Cerebellar cortex (tissue), 1 donor: Measurements from ENCODE around the gene RTL1.

Experiments
- DNase-seq: peaks from one replicate; pipeline ENCODE4 v3.0.0-alpha.2; 2015; ENCODE audit warnings: low spot score

Gene RTL1

DNA sequence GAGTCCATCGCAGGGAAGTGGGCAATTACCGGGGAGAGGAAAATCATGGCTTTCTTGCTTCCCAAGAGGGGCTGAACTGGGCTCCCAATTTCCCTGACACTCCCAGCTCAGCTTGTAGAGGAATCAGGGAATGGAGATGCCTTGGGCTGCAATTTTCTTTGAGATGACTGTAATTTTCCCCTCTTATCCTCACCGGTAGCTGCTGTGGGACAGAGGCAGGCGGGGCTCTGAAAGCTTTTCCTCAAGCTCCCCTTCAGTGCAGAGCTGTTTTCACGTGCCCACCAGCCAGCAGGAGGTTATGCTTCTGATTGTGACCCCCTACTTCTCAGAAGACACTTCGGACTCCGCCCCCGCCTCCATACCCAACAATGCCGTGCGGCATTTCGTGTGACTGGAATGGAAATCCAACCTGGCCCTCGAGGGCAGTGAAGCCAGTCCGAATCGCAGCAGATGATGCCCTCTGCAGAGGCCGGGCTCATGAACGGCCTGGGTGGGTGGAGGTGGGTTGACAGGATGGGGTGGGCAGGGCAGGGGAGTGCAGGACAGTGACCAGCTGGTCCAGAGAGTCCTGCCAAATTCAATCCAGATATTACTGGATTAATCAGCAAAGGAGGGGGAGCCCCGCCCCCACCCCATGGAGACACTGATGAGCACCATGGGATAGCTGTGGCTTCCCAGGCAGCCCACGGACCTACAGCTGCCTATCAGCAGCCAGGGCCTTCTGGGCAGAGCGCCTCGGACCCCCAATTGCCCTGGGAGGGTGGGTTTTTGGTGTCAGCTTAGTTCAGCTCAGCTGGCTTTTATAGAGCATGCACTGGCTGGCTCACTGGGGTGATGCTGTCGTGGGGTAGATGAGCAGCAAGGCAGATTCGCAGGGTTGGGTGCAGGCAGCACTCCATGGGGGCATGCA, 37.6 kb downstream of the RTL1 start:
- DNase-seq = no peak

DNA sequence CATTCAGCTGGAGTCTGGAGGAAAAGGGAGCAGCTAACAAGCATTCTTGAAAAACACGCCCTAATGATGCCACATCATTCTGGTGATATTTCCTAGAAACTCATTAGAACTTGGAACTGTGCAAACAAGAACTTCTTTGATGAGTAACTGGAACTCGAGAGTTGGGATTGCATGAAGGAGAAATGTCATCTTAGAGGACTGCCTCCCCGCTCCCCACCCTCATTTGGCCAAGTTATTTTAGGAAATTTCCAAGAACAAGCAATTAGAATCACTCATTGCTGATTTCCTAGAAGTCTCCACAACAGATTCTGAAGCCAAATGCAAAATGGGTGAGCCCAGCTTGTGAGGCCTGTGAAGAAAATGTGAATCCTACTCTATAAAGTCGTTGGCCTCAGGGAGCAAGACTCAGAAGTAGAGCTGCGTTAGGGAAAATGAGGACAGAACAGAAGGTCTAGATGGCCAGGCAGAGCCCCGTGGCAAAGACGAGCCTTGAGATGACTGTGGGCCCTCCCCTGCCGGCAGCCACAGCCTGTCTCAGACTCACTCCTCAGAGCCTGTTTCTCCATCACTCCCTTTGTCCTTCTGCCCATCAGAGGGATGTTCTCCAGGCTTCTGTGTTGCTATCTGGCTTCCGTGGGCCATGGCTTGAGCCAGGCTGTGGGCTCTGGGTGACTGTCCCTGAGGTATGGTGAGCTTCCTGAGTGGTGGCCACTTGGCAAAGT, 38.4 kb downstream of the RTL1 start:
- no peak for DNase-seq

DNA sequence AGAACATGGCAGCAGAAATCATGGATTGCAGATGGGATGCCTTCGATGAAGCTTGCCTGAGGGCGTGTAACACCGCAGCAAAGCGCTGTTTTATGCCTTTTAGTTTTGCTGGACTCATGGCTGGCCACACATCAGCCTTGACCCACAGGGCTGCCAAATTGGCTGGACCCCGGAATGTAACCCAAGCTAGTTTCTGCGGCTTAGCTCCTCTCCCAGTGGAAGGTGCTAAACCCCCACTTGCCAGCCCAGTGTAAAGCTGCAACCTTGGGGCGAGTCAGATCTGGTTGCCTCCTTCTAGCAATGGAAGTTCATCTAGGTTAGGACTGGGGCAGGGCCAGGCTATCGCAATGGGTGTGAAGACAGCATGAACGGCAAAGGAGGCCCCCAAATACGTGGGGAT, 39.3 kb downstream of the RTL1 start:
- DNase-seq = no peak

DNA sequence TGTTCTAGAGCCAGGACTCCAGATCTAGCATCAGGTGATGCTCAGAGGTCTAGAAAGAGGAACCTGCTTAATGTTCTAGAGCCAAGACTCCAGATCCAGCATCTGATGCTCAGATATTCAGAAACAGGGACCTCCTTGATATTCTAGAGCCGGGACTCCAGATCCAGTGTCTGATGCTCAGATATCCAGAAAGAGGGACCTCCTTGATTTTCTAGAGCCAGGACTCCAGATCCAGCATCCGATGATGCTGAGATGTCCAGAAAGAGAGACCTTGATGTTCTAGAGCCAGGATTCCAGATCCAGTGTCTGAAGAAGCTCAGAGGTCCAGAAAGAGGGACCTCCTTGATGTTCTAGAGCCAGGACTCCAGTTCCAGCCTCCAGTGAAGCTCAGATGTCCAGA, 40.7 kb downstream of the RTL1 start:
- DNase-seq = no peak

DNA sequence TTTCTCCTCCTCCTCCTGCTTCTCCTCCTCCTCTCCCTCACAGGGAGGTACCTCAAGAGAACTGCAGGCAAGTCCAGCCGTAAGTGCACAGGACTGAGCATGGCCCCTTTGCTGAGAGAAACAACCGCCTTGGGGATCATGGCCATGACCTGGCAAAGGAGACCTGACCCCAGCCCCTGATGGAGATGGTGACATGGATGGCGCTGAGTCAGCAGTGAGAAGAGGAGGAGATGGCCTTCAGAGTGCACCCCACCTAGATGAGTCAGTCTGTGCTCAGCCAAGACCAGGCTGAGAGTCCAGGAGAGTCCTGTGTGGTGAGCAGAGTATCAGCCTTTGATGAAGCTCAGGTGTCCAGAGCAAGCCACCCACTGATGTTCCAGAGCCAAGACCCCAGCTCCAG, 41.2 kb downstream of the RTL1 start:
- DNase-seq = no peak

DNA sequence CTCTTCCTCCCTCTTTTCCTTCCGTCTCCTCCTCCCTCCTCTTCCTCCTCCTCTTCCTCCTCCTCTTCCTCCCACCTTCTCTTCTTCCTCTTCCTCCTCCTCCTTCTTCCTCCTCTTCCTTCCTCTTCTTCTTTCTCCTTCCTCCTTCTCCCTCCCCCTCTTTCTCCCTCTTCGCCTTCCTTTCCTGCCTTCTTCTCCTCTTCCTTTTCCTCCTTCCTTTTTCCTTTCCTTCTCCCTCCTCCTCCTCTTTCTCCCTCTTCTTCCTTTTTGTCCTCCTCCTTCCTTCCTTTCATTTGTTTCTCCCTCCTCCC, 41.6 kb downstream of the RTL1 start:
- no peak for DNase-seq

DNA sequence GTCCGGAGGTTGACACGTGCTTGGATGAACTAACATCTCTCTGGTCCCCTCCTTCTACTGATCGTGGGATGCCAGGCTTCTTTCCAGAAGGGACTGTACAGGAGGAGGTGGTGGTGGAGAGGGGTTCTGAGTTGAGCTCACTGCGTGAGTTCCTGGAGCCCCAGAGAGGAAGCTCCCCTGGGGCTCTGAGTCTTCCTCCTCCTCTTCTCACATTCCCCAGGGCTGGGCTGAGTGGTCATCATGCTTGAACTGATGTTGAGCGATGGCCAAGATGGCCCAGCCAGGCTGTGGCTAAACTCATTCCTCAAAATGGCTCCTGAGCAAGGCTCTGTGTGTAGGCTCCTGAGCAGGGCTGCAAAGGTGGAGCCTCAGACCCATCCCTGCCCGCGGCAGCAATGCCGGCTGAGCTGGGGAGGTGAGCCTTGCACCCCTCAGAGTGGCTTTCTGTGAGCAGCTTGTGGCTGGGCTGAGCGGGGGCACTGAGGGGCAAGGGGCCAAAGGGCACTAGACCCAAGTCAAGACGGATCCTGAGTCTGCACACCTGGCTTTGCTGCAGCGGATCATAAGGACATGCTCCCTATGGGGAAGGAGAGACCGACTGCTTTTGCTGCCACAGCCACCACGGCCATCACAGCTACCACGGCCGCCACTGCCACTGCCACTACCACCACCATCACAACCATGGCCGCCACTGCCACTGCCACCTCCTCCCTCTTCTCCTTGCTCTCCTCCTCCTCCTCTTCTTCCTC, 42.2 kb downstream of the RTL1 start:
- no peak for DNase-seq

DNA sequence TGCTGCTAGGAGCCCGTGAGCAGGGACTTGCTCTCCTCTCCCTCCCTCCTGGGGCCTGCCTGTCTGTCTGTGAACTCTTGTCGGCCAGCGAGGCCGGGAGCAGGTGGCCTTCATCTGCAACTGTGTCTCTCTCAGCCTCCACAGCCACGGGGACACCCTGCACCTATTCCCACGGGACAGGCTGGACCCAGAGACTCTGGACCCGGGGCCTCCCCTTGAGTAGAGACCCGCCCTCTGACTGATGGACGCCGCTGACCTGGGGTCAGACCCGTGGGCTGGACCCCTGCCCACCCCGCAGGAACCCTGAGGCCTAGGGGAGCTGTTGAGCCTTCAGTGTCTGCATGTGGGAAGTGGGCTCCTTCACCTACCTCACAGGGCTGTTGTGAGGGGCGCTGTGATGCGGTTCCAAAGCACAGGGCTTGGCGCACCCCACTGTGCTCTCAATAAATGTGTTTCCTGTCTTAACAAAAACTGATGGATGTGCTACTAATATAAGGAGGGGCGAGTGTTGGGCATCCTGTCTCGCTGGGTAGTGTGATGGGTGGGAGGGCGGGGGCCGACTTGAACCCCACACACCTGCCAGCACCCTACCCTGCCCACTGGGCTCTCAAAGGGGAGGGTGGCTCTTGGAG, 42.9 kb downstream of the RTL1 start:
- no peak for DNase-seq

DNA sequence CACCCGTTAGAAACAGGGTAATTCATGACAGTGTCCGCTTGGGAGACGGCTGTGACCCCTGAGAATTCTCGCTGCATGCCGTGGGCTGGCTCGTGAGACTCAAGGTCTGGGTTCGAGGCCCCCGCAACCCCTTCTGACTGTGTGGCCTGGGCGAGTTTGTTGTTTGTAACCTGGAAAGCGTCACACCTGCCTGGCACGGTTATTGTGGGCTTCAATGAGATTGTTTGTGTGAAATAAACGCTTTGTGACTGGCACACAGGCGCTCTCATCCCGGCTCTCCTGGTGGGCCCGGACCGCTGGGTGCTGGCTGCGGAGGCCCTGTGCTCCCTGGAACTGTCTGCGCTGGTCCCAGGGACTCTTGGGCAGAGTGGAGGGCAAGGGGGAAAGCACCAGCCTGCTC, 43.7 kb downstream of the RTL1 start:
- DNase-seq = no peak

DNA sequence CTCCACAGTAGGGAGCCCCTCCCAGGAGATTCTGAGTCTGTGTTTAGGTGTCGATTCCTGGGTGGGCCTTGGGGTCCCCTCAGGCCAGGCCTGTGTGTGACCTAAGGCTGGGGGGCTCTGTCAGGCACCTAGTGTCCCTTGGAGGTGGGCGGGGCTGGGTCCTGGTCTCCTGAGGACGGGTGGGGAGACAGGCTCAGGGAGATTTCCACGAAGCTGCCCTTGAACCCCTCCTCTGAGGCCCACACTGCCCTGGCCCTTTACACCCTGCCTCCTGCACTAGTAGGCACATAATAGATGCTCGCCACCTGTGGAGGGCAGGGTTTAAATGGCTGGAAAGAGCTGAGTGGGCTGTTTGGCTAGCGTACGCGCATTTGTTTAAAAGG, 44.7 kb downstream of the RTL1 start:
- DNase-seq = no peak

DNA sequence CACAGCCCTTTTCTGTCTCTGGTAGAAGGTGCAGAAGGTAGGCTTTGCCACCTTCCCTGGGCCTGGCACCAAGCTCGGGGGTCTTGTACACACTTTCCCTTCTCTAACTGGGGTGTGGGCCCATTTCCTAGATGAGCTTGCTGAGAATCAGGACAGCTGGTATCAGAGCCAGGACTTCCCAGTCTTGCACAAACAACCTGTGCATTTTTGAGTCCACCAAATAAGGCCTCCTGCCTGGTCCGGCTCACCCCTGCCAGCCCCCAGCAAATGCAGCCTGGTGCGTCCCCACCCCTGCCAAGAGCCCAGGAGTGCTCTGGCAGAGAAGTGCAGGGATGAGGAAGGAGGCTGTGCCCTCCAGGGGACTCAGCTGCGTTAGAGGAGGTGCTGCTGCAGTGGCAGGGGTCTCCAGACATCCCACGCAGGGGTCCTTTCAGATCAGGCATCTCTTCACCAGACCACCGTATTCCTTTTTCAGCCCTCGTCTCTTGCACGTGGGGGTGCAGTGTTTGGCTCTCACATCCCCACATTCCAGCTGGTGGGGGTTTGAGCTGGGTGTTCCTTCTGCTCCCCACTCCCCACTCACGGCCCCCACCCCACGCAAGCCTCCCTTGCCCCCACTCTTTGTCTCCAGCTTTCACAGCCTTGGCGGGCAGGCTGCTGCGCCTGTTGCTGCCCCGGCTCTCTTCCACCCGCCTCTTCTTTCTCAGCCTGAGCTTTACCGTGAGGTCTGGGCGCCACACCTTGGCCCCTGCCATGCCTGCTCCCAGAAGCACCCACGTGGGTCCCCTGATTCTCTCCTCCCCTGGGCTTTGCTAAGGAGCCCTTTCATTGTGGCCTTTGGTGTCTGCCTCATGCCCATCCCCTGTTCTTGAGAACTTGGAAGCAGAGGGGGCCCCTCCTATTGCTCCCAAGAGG, 45.3 kb downstream of the RTL1 start:
- DNase-seq = no peak

DNA sequence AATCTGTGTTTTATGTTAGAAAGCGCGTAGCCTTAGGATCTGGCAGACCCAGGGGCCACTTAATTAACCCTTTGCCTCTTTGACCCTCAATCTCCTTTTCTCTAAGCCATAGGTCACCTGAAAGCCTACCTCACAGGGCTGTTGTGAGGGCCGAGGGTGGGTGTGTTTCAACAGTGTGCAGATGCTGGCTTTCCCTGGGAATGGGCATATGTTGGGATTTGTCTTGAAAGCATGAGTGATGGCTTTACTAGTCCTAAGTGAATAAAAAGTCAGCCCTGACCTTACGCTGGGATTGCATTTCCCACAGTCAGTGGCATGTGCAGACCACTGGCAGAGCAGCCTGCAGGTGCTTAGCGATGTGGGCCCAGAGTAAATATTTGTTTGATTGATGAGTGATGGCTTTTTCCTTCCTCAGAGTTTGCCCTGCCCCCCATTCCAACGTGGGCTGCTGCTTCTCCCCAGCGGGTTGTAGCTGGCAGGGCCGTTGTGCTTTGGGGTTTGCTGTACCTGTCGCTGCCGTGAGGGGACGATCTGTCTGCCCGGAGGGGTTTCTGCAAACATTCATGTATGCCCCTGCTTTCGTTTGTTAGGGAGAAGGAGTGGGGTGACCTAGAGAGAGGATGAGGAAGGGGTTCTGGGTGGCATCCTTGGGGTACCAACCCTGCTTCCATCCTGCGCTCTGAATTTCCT, 46.1 kb downstream of the RTL1 start:
- no peak for DNase-seq

DNA sequence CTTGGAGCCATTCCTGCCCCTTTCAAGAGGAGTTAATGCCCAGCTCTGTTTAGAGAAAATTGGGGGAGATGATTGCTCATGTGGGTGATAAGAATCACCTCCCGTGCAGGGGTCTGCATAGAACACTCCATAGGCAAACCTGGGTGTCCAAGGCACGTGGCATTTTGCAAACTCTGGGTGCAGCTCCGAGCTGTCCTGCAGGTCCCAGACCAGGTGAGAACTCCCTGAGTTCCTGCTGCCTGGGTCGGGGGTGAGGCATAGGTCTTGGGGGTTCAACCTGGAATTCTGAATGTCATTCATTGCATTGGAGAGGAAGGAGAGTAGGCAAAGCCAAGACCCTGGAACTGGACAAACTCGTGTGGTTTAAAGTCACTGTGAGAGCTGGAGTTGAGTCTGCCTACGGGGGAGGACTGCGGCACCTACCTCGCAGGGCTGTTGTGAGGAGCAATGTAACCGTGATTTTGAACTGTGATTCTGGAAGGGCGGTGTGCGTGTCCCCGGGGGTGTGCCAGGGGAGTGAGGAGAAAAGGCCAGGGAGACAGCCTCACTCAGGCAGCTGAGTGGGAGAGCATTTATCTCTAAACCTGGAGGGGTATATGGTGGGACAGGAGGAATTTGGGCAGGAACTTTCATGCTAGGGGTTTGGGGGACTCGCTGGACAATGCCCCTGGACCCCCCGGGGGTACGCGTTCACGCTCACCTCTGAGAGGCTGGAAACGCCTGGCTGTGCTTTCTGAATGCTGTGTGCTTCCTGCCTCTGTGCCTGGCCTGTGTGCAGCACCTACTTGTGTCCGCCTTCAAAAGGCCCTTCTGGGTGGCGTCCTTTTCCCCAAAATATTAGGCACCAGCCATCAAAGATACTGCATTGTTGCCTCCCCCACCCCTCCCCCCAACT, 47.2 kb downstream of the RTL1 start:
- DNase-seq = no peak

DNA sequence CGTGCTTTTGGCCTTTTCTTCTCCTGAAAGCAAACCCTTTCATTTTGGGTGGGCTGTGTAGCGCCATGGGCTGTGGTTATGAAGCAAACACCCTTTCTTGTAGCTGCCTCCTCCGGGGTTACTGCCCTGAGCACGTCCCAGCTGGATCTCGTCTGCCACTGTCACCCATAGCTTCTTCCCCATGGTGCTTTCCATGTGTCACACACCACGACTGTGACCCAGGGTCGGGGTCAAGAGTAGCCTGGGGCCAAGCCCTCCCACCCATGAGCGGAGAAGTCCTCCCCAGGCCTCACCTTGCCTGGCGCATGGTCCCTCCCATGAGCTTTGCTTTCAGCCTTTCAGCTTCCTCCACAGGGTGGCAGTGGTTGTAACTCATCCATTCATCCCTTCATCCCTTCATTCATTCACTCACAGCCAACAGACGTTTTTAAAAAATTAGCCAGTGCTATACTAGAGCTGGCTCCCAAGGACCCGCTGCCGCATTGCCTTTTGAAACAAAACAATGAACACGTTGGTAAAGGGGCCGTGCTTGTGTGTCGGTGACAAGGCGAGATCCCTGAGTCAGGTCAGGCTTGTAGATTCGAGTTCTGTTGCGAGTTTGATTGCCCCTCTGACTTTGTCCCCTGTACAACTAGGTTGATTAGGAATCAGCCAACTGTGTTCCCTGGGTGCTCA, 48.1 kb downstream of the RTL1 start:
- no peak for DNase-seq

DNA sequence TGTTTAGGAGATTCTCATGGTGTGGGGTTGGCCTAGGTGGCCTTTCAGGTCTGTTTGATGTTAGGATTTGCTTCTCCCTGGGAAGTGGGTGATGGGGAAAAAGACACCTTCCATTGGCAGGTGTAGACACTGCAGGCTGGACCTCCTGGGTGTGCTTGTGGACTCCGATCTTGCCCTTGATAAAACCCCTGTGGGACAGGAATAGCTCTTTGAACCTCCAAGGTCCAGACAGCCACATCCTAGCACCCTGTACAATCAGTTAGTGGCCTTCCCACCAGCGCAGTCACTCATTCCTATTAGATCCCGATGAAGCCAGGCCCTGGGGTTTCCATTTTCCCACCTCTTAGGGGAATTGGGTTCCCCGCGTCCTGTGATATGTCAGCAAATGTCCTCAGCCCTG, 49.1 kb downstream of the RTL1 start:
- no peak for DNase-seq

DNA sequence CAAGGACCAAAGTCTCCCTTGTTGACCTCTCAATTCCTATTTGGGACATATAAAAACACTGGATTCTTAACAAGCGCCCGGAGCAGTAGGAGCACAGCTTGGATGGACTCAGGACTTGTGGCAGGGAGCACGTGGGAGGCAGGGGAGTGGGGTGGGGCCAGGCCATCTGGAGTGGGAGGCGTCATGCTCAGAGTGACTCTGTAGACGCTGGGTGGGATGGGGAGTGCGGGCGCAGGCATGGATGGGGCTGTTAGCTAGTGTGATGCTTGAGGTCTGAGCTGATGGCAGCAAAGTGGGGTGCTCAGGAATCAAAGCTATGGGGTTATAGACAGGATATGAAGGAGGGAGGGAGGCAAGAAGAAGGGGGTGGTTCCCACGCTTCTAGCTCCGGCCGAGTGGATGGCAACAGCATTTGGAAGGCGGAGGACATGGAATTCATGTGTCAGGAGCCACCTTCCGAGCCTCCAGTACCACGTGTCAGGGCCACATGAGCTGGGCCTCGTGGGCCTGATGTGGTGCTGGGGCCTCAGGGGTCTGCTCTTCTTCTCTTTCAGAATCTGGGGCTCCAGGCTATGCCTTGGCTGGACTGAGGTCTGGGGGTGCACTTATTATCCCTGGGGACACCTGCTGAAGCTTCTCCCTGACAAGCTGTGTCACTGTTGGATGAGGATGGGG, 51.4 kb downstream of the RTL1 start:
- DNase-seq = peak; percentile 39

DNA sequence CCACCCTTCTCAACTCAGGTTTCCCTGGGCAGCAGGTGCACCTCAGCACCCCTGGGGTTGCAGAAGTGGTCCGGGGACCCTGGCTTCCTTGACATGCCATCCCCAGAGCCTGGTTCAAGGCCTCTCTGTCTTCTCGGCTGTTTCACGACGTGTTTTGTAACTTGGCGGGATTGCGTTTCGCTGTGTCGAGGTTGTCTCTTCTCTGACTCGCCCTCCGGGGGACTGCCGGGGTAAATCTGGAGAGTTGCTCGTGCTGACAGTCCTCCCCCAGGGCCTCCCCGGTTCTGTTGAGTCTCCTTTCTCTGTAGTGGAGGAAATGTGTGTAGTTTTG, 52.0 kb downstream of the RTL1 start:
- DNase-seq = no peak

DNA sequence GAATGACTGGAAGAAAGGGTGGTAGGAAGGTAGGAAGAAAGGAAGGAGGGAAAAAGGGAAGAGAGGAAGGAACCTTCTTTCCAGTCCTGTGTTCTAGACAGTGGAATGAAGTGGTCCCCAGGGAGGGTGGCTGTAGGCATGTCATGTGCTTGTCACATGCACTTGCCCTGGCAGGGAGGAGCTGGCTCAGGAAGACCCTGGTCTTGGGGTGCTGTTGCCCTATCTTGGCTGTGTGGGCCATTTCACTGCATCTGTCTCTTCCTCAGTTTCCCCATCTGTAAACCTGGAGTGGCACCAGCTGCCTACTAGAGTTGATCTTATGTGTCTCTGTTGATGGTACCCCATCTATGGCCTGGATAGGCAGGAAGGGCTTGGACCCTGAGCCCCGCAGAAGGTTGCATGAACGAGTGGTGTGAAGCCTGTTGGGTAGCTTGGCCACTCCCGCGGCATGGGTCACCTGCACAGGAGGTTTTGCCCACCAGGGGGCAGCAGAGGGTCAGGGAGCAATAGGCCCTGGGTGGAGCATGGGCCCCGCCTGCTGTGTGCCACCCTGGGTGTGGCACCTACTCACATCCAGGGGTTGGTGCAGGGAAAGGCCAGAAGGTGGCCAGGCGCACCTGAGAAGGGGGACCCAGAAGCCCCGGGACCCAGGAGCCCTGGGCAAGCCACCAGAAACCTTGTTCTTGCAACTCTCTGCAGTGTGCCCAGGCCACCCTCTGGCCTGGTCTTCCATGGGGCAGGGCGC, 52.5 kb downstream of the RTL1 start:
- DNase-seq = peak; percentile 27
